ENCODE data around the gene MYBL2.

The MYBL2 gene

DNA sequence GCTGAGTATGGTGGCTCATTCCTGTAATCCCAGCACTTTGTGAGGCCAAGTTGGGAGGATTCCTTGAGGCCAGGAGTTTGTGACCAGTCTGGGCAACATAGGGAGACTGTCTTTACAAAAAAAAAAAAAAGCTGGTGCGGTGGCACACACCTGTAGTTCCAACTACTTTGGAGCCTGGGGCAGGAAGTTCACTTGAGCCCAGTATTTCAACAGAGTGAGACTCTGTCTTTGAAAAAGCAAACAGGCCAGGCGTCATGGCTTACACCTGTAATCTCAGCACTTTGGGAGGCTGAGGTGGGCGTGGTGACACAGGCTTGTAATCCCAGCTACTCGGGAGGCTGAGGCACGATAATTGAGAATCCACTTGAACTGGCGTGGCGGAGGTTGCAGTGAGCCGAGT, 28.7 kb downstream of the MYBL2 start:
- CTCF ChIA-PET: no interaction called here

GRCh38 chr20:43699941-43700565, 33.1 kb downstream of the MYBL2 start:
- ChIA-PET CTCF (no interaction called here), POLR2A (no interaction called here)
- no peaks in the 10 kb centered on the region for H3K9me3 ChIP-seq (ENCODE audit: control extremely low read depth in 1 of 5, control insufficient read depth in 4 of 5, insufficient read depth in 2 of 5, low read depth in 1 of 5, low read length in 4 of 5)
- no peaks in the 10 kb centered on the region for H3K4me1 ChIP-seq (ENCODE audit: control extremely low read depth in 1 of 4, control insufficient read depth in 4 of 4, insufficient read depth in 4 of 4, low read length in 3 of 4)
- peaks cover 5 to 56% (median 21%) of the 10 kb centered on the region in 4 experiments for H3K36me3 ChIP-seq (ENCODE audit: control insufficient read depth in 4 of 4, insufficient read depth in 4 of 4, low read length in 3 of 4)
- H3K27me3 ChIP-seq (replicated peaks in 2 of 5; ENCODE audit: control insufficient read depth in 4 of 5, insufficient read depth in 5 of 5, low read length in 4 of 5): no peaks in the 10 kb centered on the region
- no peak for DNase-seq
- WGBS (ENCODE audit: insufficient coverage): 98% methylated on average over 5 of the region's 8 CpGs
- no peak overlapping the region for H3K4me3 ChIP-seq (ENCODE audit: control insufficient read depth in 1 of 7, extremely low read depth in 1 of 7, insufficient read depth in 4 of 7, low read depth in 2 of 7, low read length in 6 of 7)
- H3K27ac ChIP-seq (ENCODE audit: insufficient read depth in 1 of 2, low read depth in 1 of 2, low read length in 2 of 2, poor library complexity in 1 of 2, severe bottlenecking in 2 of 2): no peak overlapping the region

More for the DNA sequence above, 28.7 kb downstream of the MYBL2 start:
- Histone ChIP-seq H3K27me3 (replicated peaks in 2 of 5; ENCODE audit: control insufficient read depth in 4 of 5, insufficient read depth in 5 of 5, low read length in 4 of 5) (no peaks in the 10 kb centered on the region), H3K27ac (ENCODE audit: insufficient read depth in 1 of 2, low read depth in 1 of 2, low read length in 2 of 2, poor library complexity in 1 of 2, severe bottlenecking in 2 of 2) (no peak overlapping the region), H3K9me3 (ENCODE audit: control extremely low read depth in 1 of 5, control insufficient read depth in 4 of 5, insufficient read depth in 2 of 5, low read depth in 1 of 5, low read length in 4 of 5) (no peaks in the 10 kb centered on the region), H3K4me3 (ENCODE audit: control insufficient read depth in 1 of 7, extremely low read depth in 1 of 7, insufficient read depth in 4 of 7, low read depth in 2 of 7, low read length in 6 of 7) (no peak overlapping the region), H3K36me3 (ENCODE audit: control insufficient read depth in 4 of 4, insufficient read depth in 4 of 4, low read length in 3 of 4) (peaks cover 3 to 48% (median 7%) of the 10 kb centered on the region in 4 experiments), H3K4me1 (ENCODE audit: control extremely low read depth in 1 of 4, control insufficient read depth in 4 of 4, insufficient read depth in 4 of 4, low read length in 3 of 4) (no peaks in the 10 kb centered on the region)
- POLR2A ChIA-PET: no interaction called here
- WGBS (ENCODE audit: insufficient coverage): 99% methylated on average over 7 of the region's 8 CpGs
- DNase-seq: no peak

DNA sequence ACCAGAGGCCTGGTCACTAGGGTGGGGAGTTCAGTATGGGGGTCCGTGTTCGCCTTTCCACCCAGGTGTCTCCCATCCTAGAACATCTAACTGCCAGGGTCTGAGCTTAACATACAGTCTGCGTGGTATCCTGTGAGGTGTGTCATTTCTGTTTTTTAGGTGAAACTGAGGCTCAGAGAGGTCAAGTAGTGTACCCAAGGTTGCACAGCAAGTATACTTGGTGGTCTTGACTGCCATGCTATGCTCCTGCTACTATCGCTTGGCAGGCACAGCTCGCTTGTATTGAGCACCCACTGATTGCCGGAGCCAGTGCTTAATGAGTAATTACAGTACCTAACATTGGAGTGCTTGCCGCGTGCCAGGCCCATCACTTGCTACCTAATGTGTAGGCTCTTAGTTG, 33.7 kb downstream of the MYBL2 start:
- POLR2A ChIA-PET: interaction anchor here (0.6 kb wide), 1 partner anchor 29 kb away, joined by 3 read pairs; no protein-coding TSS in a partner anchor
- no peak overlapping the region for H3K27ac ChIP-seq (ENCODE audit: insufficient read depth in 1 of 2, low read depth in 1 of 2, low read length in 2 of 2, poor library complexity in 1 of 2, severe bottlenecking in 2 of 2)
- H3K36me3 ChIP-seq (ENCODE audit: control insufficient read depth in 4 of 4, insufficient read depth in 4 of 4, low read length in 3 of 4): peaks cover 5 to 59% (median 22%) of the 10 kb centered on the region in 4 experiments
- no peak for DNase-seq
- H3K9me3 ChIP-seq (ENCODE audit: control extremely low read depth in 1 of 5, control insufficient read depth in 4 of 5, insufficient read depth in 2 of 5, low read depth in 1 of 5, low read length in 4 of 5): no peaks in the 10 kb centered on the region
- no peaks in the 10 kb centered on the region for H3K27me3 ChIP-seq (replicated peaks in 2 of 5; ENCODE audit: control insufficient read depth in 4 of 5, insufficient read depth in 5 of 5, low read length in 4 of 5)
- H3K4me3 ChIP-seq (ENCODE audit: control insufficient read depth in 1 of 7, extremely low read depth in 1 of 7, insufficient read depth in 4 of 7, low read depth in 2 of 7, low read length in 6 of 7): no peak overlapping the region
- 97% methylated on average over 7 of the region's 8 CpGs for WGBS (ENCODE audit: insufficient coverage)
- H3K4me1 ChIP-seq (ENCODE audit: control extremely low read depth in 1 of 4, control insufficient read depth in 4 of 4, insufficient read depth in 4 of 4, low read length in 3 of 4): no peaks in the 10 kb centered on the region
- CTCF ChIA-PET: interaction anchor here (2.0 kb wide), 1 partner anchor 12 kb away, joined by 7 read pairs; no protein-coding TSS in a partner anchor

DNA sequence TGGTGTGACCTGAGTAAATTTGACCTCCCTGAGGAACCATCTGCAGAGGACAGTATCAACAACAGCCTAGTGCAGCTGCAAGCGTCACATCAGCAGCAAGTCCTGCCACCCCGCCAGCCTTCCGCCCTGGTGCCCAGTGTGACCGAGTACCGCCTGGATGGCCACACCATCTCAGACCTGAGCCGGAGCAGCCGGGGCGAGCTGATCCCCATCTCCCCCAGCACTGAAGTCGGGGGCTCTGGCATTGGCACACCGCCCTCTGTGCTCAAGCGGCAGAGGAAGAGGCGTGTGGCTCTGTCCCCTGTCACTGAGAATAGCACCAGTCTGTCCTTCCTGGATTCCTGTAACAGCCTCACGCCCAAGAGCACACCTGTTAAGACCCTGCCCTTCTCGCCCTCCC, 35.6 kb downstream of the MYBL2 start:
- H3K36me3 ChIP-seq (ENCODE audit: control insufficient read depth in 4 of 4, insufficient read depth in 4 of 4, low read length in 3 of 4): peaks cover 5 to 59% (median 20%) of the 10 kb centered on the region in 4 experiments
- no peaks in the 10 kb centered on the region for H3K4me1 ChIP-seq (ENCODE audit: control extremely low read depth in 1 of 4, control insufficient read depth in 4 of 4, insufficient read depth in 4 of 4, low read length in 3 of 4)
- CTCF ChIA-PET: interaction anchor here (2.0 kb wide), 1 partner anchor 13 kb away, joined by 7 read pairs; no protein-coding TSS in a partner anchor
- H3K27ac ChIP-seq (ENCODE audit: insufficient read depth in 1 of 2, low read depth in 1 of 2, low read length in 2 of 2, poor library complexity in 1 of 2, severe bottlenecking in 2 of 2): no peak overlapping the region
- no peak overlapping the region for H3K4me3 ChIP-seq (ENCODE audit: control insufficient read depth in 1 of 7, extremely low read depth in 1 of 7, insufficient read depth in 4 of 7, low read depth in 2 of 7, low read length in 6 of 7)
- H3K9me3 ChIP-seq (ENCODE audit: control extremely low read depth in 1 of 5, control insufficient read depth in 4 of 5, insufficient read depth in 2 of 5, low read depth in 1 of 5, low read length in 4 of 5): no peaks in the 10 kb centered on the region
- POLR2A ChIA-PET: no interaction called here
- no peak for DNase-seq
- H3K27me3 ChIP-seq (replicated peaks in 2 of 5; ENCODE audit: control insufficient read depth in 4 of 5, insufficient read depth in 5 of 5, low read length in 4 of 5): no peaks in the 10 kb centered on the region
- 98% methylated on average over 14 of the region's 14 CpGs for WGBS (ENCODE audit: insufficient coverage)

GRCh38 chr20:43710370-43711044, 43.6 kb downstream of the MYBL2 start:
- CTCF ChIA-PET: interaction anchor here (0.7 kb wide), 1 partner anchor 18 kb away, joined by 4 read pairs; no protein-coding TSS in a partner anchor
- Histone ChIP-seq H3K4me1 (ENCODE audit: control extremely low read depth in 1 of 4, control insufficient read depth in 4 of 4, insufficient read depth in 4 of 4, low read length in 3 of 4) (no peaks in the 10 kb centered on the region), H3K27me3 (replicated peaks in 2 of 5; ENCODE audit: control insufficient read depth in 4 of 5, insufficient read depth in 5 of 5, low read length in 4 of 5) (no peaks in the 10 kb centered on the region), H3K9me3 (ENCODE audit: control extremely low read depth in 1 of 5, control insufficient read depth in 4 of 5, insufficient read depth in 2 of 5, low read depth in 1 of 5, low read length in 4 of 5) (no peaks in the 10 kb centered on the region), H3K36me3 (ENCODE audit: control insufficient read depth in 4 of 4, insufficient read depth in 4 of 4, low read length in 3 of 4) (peaks cover 4 to 75% (median 16%) of the 10 kb centered on the region in 4 experiments), H3K4me3 (ENCODE audit: control insufficient read depth in 1 of 7, extremely low read depth in 1 of 7, insufficient read depth in 4 of 7, low read depth in 2 of 7, low read length in 6 of 7) (no peak overlapping the region), H3K27ac (ENCODE audit: insufficient read depth in 1 of 2, low read depth in 1 of 2, low read length in 2 of 2, poor library complexity in 1 of 2, severe bottlenecking in 2 of 2) (no peak overlapping the region)
- POLR2A ChIA-PET: no interaction called here
- 97% methylated on average over 9 of the region's 9 CpGs for WGBS (ENCODE audit: insufficient coverage)
- DNase-seq: no peak

DNA sequence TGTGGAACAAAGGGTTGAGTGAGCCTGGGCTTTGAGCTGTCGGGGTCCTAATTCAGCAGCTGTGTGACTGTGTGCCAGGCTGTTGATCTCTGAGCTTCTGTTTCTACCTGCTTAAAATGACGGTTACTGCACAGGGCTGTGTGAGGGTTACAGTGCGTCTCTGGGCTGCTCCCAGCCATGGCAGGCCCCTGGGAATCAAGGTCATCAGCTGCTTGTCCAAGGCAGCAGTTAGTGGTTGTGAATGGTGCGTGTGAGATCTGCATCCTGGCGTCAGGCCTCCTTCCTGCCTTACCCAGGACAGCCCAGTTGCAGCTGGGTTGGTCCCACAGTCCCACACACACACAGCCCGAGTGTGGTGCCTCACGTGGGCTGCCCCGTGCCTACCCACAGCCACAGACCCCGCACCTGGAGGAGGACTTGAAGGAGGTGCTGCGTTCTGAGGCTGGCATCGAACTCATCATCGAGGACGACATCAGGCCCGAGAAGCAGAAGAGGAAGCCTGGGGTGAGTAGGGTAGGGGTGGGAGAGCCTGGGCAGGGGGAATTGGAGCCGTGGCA, 44.3 kb downstream of the MYBL2 start:
- ChIA-PET POLR2A (no interaction called here), CTCF (interaction anchor here (0.7 kb wide), 1 partner anchor 17 kb away, joined by 4 read pairs; no protein-coding TSS in a partner anchor)
- 97% methylated on average over 13 of the region's 15 CpGs for WGBS (ENCODE audit: insufficient coverage)
- Histone ChIP-seq H3K4me3 (ENCODE audit: control insufficient read depth in 1 of 7, extremely low read depth in 1 of 7, insufficient read depth in 4 of 7, low read depth in 2 of 7, low read length in 6 of 7) (no peak overlapping the region), H3K4me1 (ENCODE audit: control extremely low read depth in 1 of 4, control insufficient read depth in 4 of 4, insufficient read depth in 4 of 4, low read length in 3 of 4) (no peaks in the 10 kb centered on the region), H3K36me3 (ENCODE audit: control insufficient read depth in 4 of 4, insufficient read depth in 4 of 4, low read length in 3 of 4) (peaks cover 4 to 79% (median 16%) of the 10 kb centered on the region in 4 experiments), H3K9me3 (ENCODE audit: control extremely low read depth in 1 of 5, control insufficient read depth in 4 of 5, insufficient read depth in 2 of 5, low read depth in 1 of 5, low read length in 4 of 5) (no peaks in the 10 kb centered on the region), H3K27ac (ENCODE audit: insufficient read depth in 1 of 2, low read depth in 1 of 2, low read length in 2 of 2, poor library complexity in 1 of 2, severe bottlenecking in 2 of 2) (no peak overlapping the region), H3K27me3 (replicated peaks in 2 of 5; ENCODE audit: control insufficient read depth in 4 of 5, insufficient read depth in 5 of 5, low read length in 4 of 5) (no peaks in the 10 kb centered on the region)
- no peak for DNase-seq

GRCh38 chr20:43715044-43715443, 48.1 kb downstream of the MYBL2 start:
- no peaks in the 10 kb centered on the region for H3K4me1 ChIP-seq (ENCODE audit: control extremely low read depth in 1 of 4, control insufficient read depth in 4 of 4, insufficient read depth in 4 of 4, low read length in 3 of 4)
- H3K36me3 ChIP-seq (ENCODE audit: control insufficient read depth in 4 of 4, insufficient read depth in 4 of 4, low read length in 3 of 4): peaks cover 0 to 61% (median 13%) of the 10 kb centered on the region in 4 experiments
- H3K9me3 ChIP-seq (ENCODE audit: control extremely low read depth in 1 of 5, control insufficient read depth in 4 of 5, insufficient read depth in 2 of 5, low read depth in 1 of 5, low read length in 4 of 5): no peaks in the 10 kb centered on the region
- no peaks in the 10 kb centered on the region for H3K27me3 ChIP-seq (replicated peaks in 2 of 5; ENCODE audit: control insufficient read depth in 4 of 5, insufficient read depth in 5 of 5, low read length in 4 of 5)
- H3K4me3 ChIP-seq (ENCODE audit: control insufficient read depth in 1 of 7, extremely low read depth in 1 of 7, insufficient read depth in 4 of 7, low read depth in 2 of 7, low read length in 6 of 7): no peak overlapping the region
- H3K27ac ChIP-seq (ENCODE audit: insufficient read depth in 1 of 2, low read depth in 1 of 2, low read length in 2 of 2, poor library complexity in 1 of 2, severe bottlenecking in 2 of 2): no peak overlapping the region
- 99% methylated on average over 9 of the region's 9 CpGs for WGBS (ENCODE audit: insufficient coverage)
- ChIA-PET CTCF (no interaction called here), POLR2A (no interaction called here)
- DNase-seq: no peak

All from common myeloid progenitor, CD34-positive (primary cell).